HG03342 (cell line): Measurements from ENCODE around the gene CAPN15.
"Not testable (repeated sequence)": the region's sequence is repeated elsewhere in the genome, so short reads cannot be mapped to it uniquely, and the experiment has no call there.

Experiments
- ATAC-seq: cut with Tn5 transposase; IDR thresholded peaks from one replicate; pipeline ENCODE4 v1.9.1; 2021; ENCODE audit warnings: mild to moderate bottlenecking, moderate library complexity; ENCODE audit not compliant: unreplicated experiment

The CAPN15 gene

DNA sequence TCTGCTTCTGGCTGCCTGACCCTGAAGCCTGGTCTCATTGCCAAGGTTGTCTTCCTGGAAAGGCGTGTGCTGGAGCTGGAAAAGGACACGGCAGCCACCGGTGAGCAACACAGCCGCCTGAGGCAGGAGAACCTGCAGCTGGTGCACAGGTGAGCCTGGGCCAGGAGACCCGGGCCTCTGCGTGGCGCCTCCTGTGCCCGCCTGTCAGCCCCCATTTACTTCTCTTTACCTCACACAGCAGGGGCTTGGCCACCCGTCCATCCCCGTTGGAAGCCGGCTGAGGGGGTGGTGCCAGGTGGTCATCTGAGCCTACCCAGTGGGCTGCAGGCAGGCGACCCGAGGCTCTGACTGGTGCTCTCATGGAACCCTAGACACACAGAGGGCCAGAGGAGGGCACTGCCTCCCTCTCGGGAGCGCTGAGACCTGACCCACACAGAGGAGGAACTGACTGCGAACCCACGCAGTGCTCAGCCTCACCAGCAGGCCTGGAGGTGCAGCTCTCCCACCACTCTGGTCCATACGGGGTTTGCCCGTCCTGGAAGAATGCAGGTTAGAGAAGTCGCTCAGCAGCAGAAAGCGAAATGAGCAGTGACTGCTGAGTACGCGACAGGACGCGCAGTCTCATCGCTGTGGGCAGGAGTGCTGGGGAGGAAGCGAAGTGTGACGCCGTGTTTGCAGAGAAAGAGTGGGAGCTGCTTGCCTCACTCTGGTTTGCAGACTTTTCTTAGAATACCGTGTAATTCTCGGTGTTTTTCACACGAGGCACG lies 21.9 kb upstream of the CAPN15 start:
- no peak for ATAC-seq

DNA sequence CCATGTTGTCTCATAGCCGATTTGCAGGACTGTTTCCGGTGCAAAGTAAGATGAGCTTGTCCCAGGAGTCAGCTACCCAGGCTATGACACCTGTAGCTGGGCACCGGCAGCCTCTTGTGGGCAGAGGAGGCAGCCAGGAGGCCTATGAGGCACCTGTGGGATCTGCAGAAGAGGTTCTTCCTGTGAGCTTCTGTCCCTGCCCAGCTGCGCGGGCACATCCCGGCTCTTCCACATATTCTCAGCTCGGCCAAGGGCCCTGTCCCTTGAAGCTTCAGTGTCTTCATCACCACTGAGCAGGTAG lies 21.3 kb upstream of the CAPN15 start:
- ATAC-seq = no peak

DNA sequence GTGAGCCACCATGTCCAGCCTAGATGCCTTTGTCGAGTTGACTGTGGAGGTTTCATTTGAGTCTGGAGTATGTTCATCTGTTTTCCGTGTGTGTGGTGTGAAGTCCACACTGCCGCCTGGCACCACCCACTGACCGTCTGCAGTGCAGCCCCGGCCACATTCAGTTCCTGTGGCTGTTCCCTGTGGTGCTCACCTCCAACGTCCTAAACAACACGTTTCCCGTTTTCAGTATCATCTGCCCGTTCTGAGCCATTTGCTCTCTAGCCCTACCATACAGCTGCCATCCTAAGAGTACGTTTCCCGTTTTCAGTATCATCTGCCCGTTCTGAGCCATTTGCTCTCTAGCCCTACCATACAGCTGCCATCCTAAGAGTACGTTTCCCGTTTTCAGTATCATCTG lies 20.0 kb upstream of the CAPN15 start:
- ATAC-seq = not testable (repeated sequence)

DNA sequence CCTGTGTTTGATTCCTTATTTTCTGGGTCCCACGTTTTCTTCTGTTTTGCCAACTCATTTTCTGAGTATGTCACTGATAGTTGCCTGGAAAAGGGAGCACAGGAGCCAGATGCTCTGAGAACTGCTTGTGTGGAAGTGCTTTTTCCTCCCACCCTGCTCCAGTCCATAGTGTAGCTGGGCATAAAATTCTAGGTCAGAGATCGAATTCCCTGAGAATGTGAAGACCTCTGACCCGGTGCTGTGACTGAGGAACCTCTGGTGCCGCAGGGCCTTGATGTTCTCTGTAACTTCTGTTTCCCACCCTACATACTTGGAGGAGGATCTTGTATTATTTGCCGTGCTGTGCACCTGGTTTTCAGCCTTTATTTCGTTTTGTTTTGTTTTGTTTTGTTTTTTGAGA lies 19.5 kb upstream of the CAPN15 start:
- no peak for ATAC-seq

DNA sequence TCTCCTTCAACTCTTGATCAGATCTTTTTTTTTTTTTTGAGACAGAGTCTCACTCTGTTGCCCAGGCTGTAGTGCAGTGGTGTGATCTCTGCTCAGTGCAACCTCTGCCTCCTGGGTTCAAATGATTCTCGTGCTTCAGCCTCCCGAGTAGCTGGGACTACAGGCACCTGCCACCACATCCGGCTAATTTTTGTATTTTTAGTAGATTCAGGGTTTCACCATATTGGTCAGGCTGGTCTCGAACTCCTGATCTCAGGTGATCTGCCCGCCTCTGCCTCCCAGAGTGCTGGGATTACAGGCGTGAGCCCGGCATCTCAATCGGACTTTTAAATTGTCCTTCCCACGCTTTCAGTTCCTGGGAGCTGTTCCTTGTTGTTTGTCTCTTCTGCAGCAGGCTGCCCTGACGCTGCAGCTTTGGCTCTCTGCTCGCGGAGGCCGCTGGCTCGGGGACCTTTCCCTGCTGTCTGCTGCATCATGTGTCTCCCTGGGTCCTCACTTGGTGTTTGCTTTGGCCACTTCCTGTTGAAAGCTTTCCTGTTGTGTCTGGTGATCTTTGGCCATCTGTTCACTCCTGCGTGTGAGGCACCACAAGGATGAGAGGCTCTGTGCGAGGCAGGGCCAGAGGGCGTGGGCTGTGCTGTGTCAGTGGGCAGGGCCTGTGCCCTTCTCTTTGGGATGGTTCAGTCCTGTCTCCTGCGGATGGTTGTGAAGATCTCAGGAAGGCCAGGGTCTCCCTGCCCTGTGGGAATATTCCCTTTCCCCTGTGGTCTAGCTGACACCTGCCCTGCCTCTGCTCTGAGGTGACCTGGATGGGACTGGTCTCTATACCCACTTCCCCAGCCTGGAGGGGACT lies 18.4 kb upstream of the CAPN15 start:
- ATAC-seq = no peak

DNA sequence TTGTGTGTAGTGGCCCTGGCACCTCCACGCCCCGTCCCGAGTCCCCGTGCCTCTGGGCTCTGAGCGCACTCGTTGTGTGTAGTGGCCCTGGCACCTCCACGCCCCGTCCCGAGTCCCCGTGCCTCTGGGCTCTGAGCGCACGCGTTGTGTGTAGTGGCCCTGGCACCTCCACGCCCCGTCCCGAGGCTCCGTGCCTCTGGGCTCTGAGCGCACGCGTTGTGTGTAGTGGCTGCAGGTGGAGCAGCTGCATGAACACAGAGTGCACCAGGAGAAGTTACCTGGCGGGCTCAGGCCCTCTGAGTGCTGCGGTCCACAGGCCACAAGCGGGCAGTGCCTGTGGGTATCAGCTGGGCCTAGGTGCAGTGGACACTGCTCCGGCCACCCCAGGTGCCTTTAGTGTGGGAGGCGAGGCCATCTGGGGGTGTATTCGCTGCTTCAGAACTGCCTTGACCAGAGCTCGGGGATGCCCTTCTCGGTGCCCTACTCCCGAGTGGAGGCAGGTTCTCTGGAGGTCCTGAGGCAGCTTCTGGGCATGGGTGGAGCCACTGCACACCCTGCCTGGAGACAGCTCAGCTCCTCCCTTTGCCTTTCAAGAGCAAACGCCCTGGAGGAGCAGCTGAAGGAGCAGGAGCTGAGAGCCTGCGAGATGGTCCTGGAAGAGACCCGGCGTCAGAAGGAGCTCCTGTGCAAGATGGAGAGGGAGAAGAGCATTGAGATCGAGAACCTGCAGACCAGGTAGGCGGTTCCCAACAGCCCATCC lies 17.3 kb upstream of the CAPN15 start:
- ATAC-seq = no peak

DNA sequence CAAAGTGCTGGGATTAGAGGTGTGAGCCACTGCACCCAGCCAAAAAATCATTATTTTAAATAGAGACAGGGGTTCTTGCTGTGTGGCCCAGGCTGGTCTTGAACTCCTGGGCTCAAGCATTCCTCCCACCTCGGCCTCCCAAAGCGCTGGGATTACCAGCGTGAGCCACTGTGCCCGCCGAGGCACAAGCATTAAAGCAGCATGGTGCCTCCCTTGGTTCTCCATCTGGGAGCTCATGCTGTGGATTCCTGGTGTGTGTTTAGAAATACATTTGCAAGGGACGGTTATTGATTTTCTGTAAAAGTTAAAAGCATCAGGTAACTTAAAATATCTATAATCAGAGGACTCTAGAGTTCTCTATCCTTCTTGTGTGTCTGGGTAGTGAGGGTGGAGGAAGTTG lies 14.7 kb upstream of the CAPN15 start:
- no peak for ATAC-seq

DNA sequence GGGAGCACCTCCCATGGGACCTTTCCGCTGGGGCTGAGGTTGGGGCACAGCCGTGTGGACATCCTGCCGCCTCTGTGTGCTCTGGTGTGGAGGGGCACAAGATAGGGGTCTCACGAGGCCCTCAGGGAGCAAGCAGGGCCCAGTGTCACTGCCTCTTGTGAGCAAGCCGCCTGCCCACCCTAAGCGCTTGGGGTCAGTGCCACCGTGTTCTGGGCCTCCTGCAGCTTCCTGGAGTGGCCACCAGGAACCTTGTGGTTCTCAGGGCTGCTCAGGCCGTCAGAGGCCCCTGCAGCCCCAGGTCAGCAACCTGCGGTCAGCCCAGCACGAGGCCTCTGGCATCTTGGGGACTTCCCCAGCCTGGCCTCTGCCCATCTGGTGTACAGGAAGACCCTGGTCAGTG lies 13.6 kb upstream of the CAPN15 start:
- no peak for ATAC-seq

DNA sequence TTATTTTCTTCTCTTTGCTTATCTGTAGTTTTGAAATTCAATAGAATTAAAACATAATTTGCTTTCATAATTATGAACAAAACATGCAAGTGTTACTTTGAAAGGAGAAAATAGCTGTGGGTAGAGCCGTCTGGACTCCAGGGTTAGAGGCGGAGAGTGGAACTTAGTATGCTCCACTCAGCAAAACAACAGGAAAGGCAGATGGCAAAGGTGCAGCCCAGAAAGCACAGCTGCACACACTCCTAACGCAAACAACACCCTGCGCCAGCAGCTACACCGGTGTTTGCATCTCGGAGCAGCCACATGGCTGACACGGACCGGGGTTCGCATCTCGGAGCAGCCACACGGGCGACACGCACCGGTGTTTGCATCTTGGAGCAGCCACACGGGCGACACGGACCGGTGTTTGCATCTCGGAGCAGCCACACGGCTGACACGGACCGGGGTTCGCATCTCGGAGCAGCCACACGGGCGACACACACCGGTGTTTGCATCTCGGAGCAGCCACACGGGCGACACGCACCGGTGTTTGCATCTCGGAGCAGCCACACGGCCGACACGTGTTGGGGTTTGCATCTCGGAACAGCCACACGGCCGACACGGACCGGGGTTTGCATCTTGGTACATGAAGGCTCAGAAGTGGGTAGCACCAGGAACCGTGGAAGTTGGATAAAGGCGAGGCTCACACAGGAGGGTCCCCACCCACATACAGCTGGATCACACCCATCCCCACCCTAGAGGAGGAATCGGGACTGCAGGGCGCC lies 12.2 kb upstream of the CAPN15 start:
- no peak for ATAC-seq

DNA sequence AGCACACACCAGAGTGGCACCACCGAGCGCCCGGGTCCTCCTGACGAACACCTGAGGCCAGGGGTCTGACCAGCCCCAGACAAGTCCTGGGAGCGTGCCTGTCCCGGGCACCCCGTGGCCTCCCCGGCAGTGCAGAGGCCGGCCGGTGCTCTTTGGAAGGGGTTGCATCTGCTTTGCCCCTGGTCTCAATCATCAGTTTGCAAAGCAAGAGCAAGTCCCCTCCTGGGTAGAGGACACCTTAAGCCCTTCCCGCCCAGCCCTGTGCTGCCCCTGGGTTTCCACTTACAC lies 11.6 kb upstream of the CAPN15 start:
- no peak for ATAC-seq

DNA sequence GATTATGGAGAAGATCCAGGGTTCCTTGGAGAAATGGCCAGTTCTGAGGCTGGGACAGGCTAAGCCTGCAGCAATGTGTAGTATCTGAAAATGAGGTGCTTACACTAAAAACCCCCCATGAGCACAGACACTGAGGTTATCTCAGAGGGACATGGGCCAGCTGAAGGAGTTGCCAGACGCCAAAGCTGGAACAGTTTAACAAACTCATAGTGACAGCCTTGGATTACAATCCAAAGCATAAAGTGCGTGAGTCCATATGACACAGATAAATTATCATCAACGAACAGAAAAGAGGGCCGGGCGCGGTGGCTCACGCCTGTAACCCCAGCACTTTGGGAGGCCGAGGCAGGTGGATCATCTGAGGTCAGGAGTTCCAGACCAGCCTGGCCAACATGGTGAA lies 11.2 kb upstream of the CAPN15 start:
- ATAC-seq = no peak

DNA sequence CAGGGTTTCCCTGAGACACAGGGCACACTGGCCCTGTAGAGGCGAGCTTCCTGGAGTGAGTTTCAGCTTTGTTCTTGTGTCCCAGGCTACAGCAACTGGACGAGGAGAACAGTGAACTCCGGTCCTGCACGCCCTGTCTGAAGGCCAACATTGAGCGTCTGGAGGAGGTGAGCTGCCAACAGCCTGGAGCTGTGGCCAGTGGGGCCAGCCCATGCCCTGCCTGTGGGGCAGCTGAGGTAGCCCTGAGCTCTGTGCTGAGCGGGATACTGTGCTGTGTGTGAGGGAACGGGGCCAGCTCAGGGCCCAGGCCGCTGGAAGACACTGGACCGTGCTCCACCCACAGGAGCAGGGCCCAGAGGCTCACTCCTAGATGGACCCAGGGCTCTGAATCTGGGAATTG lies 8.7 kb upstream of the CAPN15 start:
- ATAC-seq = no peak

DNA sequence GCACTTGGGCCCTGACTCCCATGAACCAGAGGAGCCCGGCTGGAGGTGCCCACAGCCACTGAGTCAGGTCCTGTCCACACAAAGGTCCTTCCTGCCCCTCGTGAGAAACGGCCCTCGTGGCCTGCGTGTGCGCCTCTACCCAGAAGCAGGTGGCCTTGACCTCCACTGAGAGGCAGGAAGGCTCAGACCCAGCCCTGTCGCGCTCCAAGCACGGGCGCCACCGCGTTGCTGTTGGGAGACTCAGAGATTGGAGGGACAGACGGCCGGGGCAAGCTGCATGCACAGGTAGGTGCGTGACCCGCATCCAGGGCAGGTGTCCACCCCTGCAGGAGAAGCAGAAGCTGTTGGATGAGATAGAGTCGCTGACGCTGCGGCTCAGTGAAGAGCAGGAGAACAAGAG lies 8.1 kb upstream of the CAPN15 start:
- no peak for ATAC-seq

DNA sequence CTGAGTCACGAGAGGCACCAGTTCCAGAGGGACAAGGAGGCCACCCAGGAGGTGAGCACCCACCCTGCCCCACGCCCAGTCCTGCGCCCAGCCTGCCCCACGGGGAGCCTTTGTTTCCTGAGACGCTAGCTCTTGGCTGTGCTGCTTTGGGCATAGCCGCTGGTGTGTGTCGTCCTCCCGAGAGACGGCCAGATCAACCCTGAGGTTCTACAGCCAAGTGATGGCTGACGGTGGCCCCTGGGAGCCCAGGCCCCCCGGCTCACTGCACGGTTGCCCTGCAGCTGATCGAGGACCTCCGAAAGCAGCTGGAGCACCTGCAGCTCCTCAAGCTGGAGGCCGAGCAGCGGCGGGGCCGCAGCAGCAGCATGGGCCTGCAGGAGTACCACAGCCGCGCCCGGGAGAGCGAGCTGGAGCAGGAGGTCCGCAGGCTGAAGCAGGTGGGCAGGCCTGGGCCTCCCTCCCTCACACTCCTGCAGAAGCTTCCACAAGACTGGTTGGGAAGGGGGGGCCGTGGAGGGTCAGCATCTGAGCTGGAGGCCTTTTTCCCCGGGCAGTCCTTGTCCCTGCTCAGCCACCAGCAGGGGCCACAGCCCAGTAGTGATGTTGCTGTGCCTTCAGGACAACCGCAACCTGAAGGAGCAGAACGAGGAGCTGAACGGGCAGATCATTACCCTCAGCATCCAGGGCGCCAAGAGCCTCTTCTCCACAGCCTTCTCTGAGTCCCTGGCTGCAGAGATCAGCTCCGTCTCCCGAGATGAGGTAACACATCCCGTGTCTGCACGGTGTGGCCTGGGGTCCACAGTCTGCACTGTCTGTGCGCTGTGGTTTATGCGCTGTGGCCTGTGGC lies 7.4 kb upstream of the CAPN15 start:
- no peak for ATAC-seq

DNA sequence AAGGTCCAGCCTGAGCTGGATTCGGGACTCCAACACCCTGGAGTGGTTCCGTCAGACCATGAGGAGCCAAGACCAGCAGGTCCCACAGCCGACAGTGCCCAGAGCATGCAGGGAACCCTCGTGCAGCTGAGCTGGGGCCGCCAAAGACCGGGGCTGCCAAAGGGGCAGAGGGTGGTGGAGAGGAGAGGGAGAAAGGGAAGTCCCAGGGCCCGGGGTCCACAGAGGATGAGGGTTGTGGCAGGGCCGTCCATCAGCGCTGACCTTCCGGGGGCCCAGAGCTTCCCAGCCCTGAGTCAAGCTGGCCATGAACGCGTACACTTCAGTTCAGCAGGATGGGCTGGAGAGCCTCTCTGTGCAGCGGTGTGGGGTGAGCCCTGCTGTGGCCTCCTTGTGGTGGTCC lies 6.7 kb upstream of the CAPN15 start:
- ATAC-seq = no peak

DNA sequence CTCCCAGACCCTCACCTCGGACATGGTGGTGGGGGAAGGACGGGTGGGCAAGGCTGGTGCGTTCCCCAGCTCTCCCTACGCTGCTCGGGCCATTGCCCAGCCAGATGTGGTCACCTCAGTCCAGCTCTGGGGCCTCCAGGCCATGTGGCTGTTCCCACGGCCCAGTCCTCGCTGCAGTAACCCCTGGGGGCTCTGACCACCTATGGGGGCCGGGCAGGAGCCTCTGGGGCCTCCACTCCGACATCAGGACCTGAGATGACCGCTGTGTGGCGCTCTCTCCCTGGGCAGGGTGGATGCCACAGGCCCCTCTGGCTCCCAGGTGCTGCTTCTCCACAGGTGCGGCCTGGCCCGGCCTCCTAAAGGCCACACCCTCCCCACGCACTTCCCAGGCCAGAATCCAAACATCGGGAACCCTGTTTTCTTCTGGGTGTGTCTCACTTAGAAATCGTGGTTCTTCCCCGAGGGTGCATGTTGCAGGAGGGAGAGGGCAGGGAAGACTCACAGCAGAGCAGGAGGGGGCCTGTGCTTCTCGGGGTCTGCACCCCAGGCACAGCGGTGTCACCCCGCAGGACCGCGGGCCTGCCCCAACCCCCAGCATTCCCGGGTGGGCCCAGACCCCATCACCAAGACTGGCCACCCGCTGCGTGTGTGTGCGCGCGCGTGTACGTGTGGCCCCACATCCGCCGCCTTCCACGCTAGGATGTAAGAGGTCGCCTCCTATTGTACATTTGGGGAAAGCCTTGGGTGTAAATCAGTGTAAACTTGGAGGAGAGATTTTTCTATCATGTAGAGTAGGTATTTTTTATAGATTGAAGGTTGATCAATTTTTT lies 5.9 kb upstream of the CAPN15 start:
- no peak for ATAC-seq

DNA sequence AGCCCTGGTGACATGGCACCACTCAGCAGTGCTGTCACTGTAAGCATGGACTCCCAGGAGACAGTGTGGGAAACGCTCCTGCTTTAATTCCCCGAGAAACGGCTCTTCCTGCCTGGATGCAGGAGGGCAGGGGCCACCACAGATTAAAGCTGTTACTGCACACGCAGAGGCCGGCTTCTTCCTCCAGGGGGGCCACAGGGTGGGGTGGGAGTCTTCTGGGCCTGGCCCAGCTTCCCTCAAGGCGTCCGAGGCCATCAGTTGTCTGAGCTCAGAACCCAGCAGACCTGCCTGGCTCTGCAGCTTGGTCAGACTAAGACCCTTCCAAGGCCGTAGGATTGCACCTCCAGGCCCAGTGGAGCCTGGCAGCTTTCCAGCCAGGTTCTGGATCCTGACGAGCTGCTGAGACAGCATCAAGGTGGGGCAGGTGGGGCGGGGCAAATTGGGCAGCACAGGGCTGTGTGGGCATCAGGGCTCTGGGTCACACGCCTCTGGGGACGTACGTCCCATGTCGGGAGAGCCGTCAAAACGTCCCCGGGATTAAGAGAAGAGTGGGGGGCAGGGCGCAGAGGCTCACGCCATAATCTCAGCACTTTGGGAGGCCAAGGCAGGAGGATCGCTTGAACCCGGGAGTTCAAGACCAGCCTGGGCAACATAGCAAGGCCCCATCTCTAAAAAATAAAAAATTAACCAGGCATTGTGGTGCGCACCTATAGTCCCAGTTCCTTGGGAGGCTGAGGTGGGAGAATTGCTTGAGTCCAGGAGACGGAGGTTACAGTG lies 5.0 kb upstream of the CAPN15 start:
- ATAC-seq = no peak

DNA sequence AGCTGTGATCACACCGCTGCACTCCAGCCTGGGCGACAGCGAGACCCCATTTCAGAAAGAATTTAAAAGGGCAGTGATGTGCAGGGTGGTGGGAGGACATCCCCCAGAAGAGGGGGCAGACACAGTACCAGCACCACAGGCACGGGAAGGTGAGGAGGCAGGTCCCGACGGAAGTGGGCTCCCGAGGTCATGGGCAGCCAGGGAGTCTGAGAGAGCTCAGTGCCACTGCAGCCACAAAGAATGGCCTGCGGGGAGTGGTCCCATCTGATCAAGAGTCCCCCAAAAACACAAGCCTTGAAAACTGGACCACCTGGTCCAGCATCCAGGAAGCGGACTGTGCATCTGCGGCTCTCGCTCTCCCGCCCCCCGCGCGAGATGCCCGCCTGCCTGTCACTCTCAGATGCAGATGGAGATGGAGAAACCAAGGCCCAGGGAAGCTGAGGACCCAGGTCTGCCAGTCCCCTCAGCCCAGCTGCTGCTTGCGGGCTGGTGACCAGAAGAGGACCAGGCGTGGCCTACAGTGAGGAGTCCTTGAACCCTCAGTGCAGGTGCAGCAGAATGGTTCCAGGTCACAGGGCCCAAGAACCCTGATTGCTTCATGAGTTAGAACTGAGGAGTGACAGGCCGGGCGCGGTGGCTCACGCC lies 4.3 kb upstream of the CAPN15 start:
- ATAC-seq = no peak
